HG03066 (cell line): ENCODE results near the gene CTBP1.
"Not testable (repeated sequence)": the region's sequence is repeated elsewhere in the genome, so short reads cannot be mapped to it uniquely, and the experiment has no call there.

Experiments
- ATAC-seq: cut with Tn5 transposase; IDR thresholded peaks from one replicate; pipeline ENCODE4 v1.9.1; 2021; ENCODE audit warnings: low read depth; ENCODE audit not compliant: unreplicated experiment

CTBP1 gene

DNA sequence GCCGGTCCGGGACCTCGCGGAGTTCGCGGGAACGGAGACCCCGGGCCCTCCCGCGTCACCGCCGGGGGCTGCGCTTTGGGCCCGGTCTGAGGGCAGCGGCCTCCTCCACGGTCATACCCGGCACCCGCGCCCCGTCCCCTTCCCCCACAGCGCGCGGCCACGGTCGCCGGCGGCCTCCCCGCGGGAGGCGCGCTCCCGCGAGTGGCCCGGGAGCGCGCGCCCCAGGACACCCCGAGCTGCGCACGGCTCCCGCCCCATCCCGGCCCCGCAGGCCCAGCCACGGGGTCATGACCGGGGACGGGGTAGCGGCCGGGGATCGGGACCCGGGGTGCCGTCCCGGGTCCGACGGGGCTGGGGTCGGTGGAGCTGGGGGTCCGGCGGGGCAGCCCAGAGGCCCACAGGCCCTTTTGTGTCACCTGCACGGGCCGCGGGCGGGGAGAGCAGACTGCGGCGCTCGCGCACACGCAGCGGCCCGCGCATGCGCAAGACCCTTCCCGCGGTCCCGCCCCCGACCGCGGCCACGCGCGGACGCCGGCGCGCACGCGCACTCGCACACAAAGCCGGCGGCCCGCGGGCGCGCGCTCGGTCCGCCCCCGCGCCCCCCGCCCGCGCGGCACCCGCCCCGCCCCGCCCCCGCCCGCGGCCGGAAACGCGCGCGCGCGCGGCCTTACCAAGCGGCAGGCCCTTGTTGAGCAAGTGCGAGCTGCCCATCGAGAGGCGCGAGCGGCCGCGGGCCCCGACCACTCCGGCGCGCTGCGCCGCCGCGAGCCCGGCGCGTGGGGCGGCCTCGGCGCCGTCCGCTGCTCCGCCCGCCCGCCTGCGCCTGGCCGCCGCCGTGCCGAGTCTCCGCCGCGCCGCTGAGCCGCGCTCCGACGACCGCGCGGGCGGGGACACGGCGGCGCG is at the start of gene CTBP1:
Gene CTBP1 (minus strand): TSS at position 886 of the 903 bp plus-strand sequence. CDS start 7,799 bp downstream, outside the sequence.
- peak; percentile 38 for ATAC-seq

DNA sequence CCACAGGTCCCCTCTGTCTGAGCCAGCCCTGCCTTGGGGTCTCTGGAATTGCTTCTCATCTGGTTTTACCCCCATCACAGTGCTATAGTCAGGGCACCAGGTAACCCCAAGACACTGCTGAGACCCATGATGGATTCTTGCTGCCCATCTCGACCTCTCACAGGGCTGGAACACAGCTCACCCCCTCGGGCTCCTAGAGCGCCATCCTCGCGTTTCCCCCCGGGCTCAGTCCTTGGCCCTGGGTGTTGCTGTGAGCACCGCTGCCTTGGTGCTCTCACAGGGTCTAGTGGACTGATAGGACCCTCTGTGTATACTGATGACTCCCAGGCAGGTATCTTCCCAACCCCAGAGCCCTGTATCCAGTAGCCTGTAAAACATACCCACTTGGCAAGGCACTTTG is 49.5 kb upstream of the CTBP1 start:
- no peak for ATAC-seq

DNA sequence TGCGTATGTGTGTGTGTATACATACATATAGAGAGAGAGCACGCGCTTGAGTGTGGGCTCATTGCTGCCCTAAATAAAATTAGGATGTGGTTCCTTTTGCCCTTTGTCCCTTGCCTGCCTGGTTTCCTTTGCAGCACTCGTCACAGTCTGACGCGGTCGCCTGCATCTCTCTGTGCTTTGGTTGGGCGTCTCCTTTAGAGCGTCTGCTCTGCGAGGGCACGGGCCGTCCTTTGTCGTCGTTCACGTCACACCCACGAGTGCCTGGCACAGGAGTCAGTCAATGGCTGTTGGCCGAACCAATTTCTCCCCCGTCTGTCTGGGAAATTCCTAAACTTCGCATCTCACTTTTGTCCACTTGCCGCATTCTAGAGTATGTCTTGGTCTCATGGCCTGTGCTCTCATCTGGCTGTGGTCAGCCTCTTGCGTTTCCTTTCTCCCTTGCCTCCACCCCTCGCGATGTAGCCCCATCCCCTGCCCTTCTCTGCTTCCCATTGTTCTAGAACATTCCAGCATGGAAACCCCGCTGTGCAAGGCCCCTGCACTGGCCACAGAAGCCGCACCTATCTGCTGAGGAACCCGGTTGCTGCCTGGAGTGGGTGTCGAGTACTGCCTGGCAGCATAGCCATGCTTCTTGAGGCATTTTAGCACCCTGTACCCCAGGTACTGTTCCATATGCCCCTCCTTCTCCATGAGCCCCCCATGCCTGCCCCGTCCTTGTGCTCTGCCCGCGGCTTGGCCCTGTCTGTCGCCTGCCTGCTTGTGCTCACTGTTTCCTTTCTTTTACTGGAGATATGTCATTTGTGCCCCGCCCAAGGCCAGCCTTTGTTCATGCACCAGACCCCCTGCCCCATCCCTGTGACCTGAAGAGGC is 48.8 kb upstream of the CTBP1 start:
- no peak for ATAC-seq

DNA sequence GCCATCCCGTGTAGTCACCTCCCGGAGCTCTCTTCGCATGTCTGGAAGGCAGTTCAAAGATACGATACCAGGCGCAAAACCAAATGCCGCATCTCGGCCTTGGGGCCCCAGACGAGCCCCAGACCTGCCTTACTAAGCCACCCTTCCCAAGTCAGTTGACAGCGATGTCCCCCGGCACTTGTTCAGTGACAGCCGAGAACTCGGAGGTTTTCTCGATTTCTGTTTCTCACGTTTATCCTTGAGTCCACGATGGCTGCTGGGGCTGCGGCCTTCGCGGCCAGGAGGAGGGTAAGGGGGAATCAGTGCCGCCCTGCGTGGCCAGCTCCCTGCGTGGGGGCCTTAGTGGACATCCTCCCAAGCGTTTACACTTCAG is 48.1 kb upstream of the CTBP1 start:
- no peak for ATAC-seq

DNA sequence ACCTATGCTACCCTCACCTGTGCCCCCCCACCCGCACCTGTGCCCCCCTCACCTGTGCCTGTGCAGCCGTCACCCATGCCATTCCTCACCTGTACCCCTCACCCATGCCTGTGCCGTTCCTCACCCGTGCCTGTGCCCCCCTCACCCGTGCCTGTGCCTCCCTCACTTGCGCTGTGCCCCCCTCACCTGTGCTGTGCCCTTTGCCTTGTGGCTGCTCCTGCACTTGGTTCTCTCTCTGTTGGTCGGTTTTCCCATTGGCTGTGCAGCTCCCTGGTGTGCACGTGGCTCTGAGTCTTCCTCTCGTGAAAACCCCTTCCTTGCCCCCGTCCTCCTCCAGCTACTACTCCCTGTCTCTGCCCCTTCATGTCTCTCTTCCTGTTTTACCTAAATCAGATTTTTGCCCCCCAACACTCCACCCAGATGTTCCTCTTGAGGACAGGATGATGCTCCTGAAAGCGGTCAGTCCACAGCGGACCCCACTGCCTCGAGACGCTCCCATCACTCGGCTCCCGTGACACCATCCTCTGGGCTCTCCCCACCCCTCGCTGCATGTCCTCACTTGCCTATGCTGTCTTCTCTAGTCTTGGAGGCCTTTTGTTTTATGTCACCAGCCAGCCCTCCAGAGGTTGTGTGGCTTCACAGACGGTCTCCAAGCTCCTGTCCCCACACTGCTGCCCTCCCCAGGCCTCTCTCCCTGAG is 47.5 kb upstream of the CTBP1 start:
- no peak for ATAC-seq

DNA sequence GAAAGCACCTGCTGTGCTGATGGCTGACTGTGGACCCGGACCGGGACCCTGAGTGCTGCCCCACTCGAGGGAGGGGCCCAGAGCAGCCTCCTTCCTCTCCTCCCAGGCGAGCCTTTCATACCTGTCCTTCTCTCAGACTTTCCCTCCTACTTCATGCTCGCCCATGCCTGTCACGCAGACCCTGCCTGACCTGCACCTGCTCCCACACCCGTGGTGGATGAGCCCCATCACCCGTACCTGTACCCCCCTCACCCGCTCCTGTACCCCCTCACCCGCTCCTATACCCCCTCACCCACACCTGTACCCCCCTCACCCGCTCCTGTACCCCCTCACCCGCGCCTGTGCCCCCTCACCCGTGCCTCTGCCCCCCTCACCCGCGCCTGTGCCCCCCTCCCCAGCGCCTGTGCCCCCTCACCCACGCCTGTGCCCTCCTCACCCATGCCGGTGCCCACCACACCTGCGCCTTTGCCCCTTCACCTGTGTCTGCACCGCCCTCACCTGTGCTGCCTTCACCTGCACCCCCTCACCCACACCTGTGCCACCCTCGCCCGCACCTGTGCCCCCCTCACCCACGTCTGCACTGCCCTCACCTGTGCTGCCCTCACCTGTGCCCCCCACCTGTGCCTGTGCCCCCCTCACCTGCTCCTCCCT is 46.6 kb upstream of the CTBP1 start:
- no peak for ATAC-seq

DNA sequence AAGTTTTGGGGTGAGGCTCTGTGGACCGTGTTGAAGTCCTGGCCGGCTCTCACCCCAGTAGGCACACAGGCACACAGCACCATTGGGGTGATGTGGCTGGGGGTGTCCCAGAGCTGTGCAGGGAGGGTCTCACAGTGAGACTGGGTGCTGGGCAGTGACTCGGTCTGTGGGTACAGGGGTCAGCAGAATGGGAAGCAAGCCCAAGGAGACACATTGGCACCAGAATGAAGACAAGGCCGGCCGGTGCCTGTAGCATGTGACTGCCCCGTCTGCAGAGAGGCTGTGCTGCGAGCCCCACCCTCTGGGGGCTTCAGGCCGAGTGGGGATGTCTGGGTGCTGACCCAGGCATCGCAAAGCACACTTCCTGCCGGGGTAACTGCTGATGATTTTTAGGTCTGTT is 46.0 kb upstream of the CTBP1 start:
- no peak for ATAC-seq

DNA sequence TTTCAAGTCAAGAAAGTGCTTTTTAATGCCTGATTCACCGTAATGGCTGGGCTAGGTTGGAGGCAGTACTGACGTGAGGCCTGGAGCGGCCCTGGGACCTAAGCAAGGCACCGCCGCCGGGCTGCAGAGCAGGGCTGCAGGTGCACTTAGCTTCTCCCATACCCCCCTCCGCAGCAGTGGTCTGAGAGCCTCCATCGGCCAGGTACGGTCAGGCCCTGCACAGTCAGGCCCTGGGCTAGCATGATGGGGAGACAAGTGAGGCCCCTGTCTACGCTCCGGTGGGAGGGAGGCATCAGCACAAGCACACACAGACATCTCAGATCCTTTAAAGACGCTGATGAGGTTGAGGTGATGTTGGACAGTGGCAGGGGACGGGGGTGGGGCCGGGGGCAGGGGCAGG is 45.5 kb upstream of the CTBP1 start:
- no peak for ATAC-seq

DNA sequence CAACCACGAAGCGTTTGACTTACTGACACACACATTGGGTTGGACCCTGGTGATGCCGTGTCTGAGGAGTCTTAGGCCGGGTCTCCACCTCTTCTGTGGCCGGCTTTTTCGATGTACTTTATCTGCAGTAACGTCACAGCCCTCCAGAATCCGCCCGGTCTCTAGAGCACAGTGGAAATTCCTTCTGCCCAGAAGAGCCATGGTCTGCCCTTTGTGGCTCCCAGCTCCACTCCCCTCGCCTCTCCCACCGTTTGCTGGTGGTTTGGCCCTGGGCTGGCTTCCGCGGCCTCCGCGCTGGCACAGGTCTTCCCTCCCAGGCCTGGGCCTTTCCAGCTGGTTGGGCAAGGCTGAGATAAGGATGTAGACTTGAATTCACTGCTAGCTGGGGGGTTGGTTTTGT is 45.1 kb upstream of the CTBP1 start:
- no peak for ATAC-seq

DNA sequence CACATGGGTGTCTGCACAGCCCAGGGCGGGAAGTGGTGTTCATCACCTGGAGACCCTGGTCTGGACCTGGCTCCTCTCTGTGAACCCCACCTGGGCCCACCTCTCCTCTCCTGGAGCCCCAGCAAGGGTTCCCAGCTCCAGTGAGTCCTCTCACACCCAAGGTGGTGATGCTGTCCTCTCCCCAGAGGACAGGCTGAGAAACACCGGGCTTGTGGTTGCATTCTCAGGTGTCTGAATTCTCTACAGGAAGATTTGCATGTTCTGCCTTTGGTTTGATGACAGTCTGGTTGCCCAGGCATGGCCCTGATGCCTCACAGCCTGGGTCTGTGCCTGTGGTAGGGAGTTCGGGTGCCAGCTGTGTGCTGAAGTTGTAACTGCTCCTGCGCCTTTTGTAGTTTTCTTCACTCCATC is 44.6 kb upstream of the CTBP1 start:
- no peak for ATAC-seq

DNA sequence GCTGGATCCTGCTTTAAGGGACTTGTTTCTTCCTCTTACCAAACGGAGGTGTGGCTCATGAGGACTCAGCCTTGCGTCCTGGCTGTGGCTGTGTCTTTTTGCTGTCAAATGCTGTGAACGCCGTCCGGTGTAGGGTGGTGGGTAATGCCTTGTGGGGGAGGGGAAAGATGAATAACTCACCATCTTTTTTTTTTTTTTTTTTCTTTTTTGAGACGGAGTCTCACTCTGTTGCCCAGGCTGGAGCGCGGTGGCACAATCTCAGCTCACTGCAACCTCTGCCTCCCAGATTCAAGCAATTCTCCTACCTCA is 43.7 kb upstream of the CTBP1 start:
- ATAC-seq: not testable (repeated sequence)

DNA sequence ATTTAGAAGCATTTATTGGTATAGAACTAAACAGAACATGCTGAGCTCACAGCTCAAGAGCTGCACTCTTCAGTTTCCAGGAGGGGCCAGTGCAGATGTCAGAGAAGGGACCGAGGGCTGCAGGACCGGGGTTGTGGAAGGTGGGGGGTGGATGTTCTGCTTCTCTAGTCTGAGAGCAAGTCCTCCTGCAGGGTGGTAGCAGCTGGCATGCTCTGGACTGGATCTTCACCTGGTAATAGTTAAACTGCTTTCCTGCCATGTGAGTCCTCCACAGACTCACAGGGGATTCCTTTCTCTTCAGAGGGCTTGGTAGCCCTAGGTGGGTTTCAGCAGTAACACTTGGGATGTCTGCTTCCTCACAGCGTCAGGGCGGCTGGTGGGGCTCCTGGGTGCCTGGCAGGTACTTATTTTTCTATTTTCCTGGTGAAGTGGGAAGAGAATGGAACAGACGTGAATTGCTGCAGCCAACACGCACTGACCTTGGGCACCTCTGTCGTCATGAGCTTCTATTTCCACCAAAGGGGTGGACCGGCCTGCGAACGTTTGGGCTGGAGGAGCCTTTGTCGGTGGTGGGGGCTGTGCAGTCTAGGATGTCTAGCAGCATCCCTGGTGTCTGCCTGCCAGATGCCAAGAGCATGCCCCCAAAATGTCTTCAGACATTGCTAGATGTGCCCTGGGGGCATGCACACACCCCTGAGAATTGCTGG is 43.2 kb upstream of the CTBP1 start:
- no peak for ATAC-seq

DNA sequence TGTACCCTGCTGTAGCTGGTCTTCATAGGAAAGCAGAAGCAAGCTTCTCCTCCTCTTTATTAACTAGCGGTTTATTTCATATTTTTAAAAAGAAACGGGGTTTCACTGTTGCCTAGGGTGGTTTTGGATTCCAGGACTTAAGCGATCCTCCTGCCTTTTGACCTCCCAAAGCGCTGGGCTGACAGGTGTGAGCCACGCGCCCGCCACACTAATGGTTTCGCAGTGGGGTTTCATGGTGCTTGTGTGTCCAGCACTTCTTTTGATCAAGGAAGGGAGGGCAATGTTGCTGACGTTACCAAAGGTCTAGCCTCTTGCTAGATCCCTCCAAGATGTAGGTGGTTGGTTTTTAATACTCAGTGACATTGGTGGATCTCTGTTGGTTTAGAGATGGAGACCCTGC is 42.2 kb upstream of the CTBP1 start:
- no peak for ATAC-seq

DNA sequence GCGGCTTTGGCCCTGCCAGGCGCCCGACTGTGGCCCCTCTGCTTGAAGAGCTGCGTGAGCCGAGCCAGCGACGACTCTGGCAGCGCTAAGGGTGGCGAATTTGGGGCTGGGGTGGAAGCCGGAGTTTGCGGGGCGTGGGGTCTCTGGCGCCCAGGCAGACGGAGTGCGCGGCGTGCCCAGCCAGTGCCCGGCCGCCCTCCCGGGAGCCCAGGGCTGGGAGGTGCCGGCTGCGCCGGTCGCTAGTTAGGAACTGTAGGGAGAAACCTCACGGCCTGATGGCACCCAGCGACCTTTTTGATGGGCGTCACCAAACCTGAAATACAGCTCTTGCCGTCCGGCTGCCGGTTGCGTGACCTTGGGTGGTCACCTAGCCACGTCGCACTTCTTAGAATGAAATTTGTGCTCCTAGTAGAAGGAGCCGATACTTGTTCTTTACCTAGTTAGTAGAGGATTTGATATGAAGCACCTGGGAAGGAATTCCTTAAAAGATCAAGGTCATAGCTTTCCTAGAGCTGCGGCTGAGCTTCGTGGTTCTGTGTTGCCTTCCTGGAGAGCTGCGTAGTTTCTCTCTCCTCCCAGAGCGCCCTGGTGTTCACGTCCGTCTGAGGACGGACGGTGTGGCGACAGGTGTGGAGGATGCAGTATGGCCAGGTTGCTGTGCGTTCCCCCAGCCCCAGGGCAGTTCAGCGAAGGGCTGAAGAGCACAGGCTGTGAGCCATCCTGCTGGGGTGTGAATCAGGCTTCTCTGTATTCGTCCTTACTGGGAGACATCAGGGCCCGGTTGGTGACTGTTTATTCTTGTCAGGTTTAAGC is 41.4 kb upstream of the CTBP1 start:
- peak; percentile 5 for ATAC-seq

DNA sequence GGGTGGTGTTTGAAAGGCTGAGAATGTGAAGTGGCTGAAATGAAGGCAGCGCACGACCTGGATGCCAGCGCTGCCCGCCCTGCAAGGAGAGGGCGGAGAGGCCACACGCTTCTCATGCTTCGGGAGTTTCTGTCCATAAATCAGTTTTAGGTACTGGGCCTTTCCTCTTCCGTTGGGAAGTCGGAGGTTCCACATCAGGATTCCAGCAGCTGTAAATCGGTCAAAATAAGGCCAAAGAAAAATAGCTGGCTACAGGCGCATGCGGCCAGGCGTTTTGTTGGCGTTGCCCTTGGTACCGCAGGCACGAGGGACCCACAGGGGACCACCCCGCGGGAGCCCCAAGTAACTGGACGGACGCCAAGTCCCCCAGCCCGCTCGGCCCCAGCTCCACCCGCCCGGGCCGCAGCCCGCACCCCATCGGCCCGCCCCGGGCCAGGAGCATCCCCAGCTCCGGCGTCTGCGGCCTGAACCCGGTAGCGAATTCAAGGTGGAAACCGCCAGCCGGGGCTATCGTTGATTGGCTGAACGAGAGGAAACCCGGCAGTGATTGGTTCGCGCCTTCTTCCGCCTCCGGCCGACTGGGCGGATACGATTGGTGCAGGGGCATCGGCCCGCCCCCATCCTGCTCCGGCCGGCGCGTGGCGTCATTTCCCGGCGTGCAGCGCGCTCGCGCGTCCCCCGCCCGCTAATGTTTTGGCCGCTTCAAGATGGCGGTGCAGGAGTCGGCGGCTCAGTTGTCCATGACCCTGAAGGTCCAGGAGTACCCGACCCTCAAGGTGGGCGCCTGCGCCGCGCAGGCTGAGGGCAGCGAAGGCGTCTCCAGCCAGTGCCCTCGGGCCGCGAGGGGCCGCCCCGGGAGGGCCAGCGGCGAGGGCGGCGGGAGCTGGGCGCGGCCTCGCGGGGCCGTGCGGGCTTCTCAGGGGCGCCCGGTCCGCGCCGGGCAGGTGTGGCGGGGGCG is 40.6 kb upstream of the CTBP1 start, which contains the start of gene MAEA:
Gene MAEA (plus strand): TSS at position 685 of the 958 bp plus-strand sequence. CDS start 23 bp downstream, at position 708.
- peak; percentile 97 for ATAC-seq

DNA sequence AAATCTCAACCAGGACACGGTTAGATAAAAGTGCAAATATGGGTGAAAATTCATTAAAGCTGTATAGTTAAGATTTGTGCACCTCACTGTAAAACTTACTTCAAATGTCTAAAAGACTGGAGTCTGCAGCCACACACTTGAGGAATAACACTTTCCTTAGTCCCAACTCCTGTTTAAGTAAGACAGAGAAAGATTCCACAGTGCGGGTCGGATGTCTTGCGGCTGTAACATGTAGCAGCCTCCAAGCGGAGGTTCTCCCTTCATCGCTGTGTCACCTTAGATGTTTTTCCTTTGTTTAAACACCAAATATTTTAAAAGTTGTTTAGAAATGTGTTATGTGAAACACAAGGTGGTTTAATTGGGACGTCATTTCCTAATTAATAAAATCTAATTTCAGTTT is 39.9 kb upstream of the CTBP1 start:
- no peak for ATAC-seq

DNA sequence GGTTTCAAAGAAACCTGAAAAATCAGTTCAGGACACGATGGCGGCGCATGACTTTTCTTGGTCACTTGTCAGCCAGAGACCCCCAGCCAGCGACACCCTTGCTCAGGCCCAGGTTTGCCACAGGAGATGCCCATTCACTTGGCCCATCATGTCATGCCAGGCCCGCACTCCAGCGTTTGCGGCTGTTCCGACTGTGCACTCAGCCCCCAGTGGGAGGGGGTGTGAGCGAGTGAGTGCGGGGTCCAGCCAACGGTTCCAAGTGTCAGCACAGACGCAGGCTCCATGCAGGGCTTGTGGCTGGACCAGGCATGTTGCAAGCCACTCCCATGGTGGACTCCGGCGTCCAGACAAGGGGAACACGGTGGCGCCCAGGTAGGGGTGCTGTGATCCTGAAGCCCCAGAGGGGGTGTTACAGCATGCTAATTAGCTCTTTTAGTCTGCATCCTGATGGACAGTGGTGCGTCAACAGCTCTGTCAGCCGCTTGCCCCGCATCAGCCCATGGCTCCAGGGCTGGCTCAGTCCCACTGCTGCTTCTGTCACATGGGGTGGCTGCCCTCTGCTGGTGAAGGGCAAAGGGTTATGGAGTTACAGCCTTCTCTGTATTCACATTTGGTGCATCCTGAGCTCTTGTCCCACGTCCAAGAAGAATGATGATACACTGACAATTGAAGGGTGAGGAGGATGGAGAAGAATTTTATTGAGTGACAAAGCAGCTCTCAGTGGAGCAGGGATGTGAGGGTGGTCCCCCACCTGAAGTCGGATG is 37.0 kb upstream of the CTBP1 start:
- no peak for ATAC-seq
